OCI-LY1 (cell line): ENCODE results near the gene KCNMA1.

ENCODE experiments used
- EZH2 ChIP-seq: fragments of 200-600 bp; sonication (generic), shearing (Covaris generic); IDR thresholded peaks from 2 replicates; pipeline ENCODE4 v1.8.0; 2017; ENCODE audit warnings: borderline replicate concordance, mixed run types, mild to moderate bottlenecking, antibody characterized with exemption, low read length, moderate library complexity, mixed read lengths
- TF ChIP-seq, protein P1 (sequence below): fragments of 200-600 bp; sonication (generic), shearing (Covaris generic); IDR thresholded peaks from 2 replicates; pipeline ENCODE4 v1.5.1; 2017; ENCODE audit warnings: mild to moderate bottlenecking, antibody characterized with exemption, low read length, moderate library complexity, mixed read lengths

DNA sequence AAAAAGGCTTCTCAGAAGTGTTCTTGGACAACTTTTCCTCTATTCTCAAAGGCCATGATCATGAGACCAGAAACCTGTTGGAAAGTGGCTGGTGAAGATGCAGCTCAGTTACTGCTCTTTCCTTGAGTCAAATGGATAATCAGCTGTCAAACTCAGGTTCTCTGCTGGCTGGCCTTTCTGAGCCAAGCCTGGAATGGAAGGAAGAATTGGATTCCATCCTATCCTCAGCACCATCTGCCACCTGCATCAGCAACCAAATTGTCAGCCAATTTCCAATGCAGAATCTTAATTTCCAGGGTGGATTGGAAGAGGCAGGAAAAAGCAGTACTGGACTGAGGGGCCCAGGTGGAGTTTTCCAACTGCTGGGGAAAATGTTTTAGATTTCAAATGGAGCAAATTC is 631.7 kb downstream of the KCNMA1 start:
- TF ChIP-seq, protein P1, sequence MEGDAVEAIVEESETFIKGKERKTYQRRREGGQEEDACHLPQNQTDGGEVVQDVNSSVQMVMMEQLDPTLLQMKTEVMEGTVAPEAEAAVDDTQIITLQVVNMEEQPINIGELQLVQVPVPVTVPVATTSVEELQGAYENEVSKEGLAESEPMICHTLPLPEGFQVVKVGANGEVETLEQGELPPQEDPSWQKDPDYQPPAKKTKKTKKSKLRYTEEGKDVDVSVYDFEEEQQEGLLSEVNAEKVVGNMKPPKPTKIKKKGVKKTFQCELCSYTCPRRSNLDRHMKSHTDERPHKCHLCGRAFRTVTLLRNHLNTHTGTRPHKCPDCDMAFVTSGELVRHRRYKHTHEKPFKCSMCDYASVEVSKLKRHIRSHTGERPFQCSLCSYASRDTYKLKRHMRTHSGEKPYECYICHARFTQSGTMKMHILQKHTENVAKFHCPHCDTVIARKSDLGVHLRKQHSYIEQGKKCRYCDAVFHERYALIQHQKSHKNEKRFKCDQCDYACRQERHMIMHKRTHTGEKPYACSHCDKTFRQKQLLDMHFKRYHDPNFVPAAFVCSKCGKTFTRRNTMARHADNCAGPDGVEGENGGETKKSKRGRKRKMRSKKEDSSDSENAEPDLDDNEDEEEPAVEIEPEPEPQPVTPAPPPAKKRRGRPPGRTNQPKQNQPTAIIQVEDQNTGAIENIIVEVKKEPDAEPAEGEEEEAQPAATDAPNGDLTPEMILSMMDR, result no peak
- no peak for TF ChIP-seq EZH2
